ENCODE measurements around the gene SSTR5.

DNA sequence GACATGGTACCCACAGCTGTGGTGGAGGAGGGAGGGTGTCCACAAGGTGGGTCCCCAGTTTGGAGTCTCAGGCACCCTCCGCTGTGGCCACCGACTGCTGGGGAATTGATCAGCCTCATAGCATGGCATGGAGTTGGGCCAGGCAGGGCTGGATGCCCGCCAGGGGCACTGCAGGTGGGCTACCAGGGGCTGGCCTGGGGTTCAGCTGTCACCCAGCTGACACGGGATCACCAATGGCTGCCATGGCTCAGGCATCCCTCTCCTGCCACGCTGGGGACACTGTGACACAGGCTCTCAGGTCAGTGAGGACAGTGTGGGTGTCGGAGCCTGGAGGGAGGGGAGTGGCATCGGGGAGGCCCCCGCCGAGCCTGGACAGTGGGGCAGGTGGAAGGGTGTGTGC lies 19.8 kb upstream of the SSTR5 start:
- TF ChIP-seq CTCF (conservative IDR thresholded peaks at IDR 0.05), result no peak
- no peak for TF ChIP-seq EZH2 (IDR thresholded peaks at IDR 0.05; ENCODE audit: low read depth)
